ENCODE data around the gene LDLRAD2. TPM values are rescaled to one million over a fixed set of nuclear protein-coding genes. Genes with fewer than 3 reads are reported as not detected.

The LDLRAD2 gene
- total and polyA plus RNA-seq, 2 of the 8 experiments (the other 6 are each of a cell fraction or from before 2014, with no cell fraction given), result 0.48 to 0.74 TPM

DNA sequence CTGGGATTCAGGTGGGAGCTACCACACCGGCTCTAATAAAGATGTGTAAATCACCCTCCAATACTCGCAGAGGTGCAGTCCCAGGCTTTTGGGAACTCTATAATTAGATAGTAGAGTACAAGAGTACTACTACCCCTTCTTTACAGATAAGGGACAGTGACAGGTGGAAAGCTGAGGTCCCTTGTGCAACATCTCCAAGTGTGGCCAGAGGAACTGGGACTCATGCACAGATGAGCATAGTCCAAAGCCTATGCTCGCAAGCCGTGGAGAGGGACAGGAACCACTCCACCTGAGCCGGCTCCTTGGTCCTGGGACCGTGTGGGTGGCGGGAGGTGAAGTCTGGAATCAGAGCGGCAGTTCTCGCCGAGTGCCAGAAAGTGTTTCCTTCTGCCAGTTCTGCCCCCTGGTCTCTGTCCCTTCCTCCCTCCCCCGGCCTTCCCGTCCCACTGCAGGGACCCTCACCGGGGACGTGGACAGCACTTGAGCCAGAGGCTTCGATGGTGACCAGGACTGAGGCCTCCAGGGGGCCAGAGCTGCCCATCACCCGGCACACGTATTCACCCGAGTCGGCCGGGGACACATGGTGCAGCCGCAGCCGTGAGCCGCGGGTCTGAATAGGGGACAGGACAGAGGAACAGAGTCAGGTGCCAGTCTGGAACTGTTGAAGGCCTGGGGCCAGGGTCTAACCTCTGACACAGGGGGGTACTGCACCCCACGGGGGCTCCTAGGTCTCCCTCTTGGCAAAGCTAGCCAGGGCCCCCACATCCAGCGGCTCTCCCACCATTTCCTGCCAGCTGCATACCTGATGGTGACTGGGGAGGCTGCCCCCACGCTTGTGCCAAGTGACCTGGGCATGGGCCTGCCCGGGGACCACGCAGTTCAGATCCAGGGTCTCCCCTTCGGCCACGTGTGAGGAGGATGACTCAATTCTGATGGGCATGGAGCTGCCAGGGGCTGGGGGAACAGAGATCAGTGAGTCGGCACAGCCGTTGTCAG is 33.9 kb downstream of the LDLRAD2 start:
- Histone ChIP-seq H3K79me1 (ENCODE audit: low read depth, low read length) (no peaks in the 10 kb centered on the region), H3K9ac (replicated peaks in 1 of 4; ENCODE audit: extremely low read depth in 1 of 4, low read depth in 3 of 4, low read length in 3 of 4) (no peak overlapping the region), H3K27me3 (replicated peaks in 1 of 4; ENCODE audit: control insufficient read depth in 3 of 4, extremely low read depth in 1 of 4, insufficient read depth in 3 of 4, low read length in 3 of 4) (no peaks in the 10 kb centered on the region), H3K14ac (ENCODE audit: insufficient read length) (no peak overlapping the region), H3K4me1 (replicated peaks in 1 of 4; ENCODE audit: control insufficient read depth in 3 of 4, insufficient read depth in 4 of 4, low read length in 3 of 4) (no peaks in the 10 kb centered on the region), H2BK12ac (ENCODE audit: low read depth, low read length) (no peak overlapping the region), H3K18ac (ENCODE audit: extremely low read depth, low read length) (no peak overlapping the region), H2BK5ac (ENCODE audit: low read depth, low read length) (no peak overlapping the region), H3K79me2 (ENCODE audit: control insufficient read depth in 1 of 2, insufficient read depth in 2 of 2, low read length in 2 of 2) (no peaks in the 10 kb centered on the region), H3K23me2 (ENCODE audit: low read depth, low read length) (no peaks in the 10 kb centered on the region), H4K5ac (ENCODE audit: insufficient read length, low read depth, low read length) (no peak overlapping the region), H3K9me3 (ENCODE audit: insufficient read depth in 2 of 2, low read depth in 1 of 2, low read length in 1 of 2) (no peaks in the 10 kb centered on the region), H4K8ac (ENCODE audit: extremely low read depth, insufficient read depth, low read length) (no peak overlapping the region), H4K91ac (replicated peaks; ENCODE audit: insufficient read length, low read length) (no peak overlapping the region), H3K23ac (ENCODE audit: insufficient read length) (no peak overlapping the region), H3K4me2 (ENCODE audit: insufficient read depth in 1 of 2, low read depth in 2 of 2, low read length in 2 of 2) (no peak overlapping the region), H2BK120ac (replicated peaks; ENCODE audit: low read depth, low read length) (no peak overlapping the region), H3K36me3 (ENCODE audit: control insufficient read depth in 2 of 4, insufficient read depth in 4 of 4, low read length in 3 of 4) (peaks cover 14 to 64% (median 43%) of the 10 kb centered on the region in 4 experiments; a peak in 7 of 8 replicates), H2AFZ (ENCODE audit: low read length) (no peak overlapping the region), H3K4me3 (ENCODE audit: extremely low read depth in 1 of 4, insufficient read depth in 2 of 4, low read depth in 3 of 4, low read length in 4 of 4) (no peak overlapping the region), H4K20me1 (replicated peaks in 1 of 2; ENCODE audit: control insufficient read depth in 1 of 2, insufficient read depth in 2 of 2, low read length in 2 of 2) (peaks cover 0 to 9% of the 10 kb centered on the region in 2 experiments), H3K27ac (ENCODE audit: low read depth, low read length) (no peak overlapping the region), H2AK5ac (ENCODE audit: low read depth, low read length) (no peak overlapping the region), H2BK15ac (ENCODE audit: low read length) (no peak overlapping the region), H2BK20ac (ENCODE audit: low read length) (no peak overlapping the region), H3K4ac (replicated peaks; ENCODE audit: insufficient read length, low read depth, low read length) (no peak overlapping the region), H3K56ac (replicated peaks; ENCODE audit: insufficient read length, low read depth, low read length) (no peak overlapping the region)
- POLR2A ChIA-PET (ENCODE audit: partially characterized antibody), result interaction anchor here (0.8 kb wide), 1 partner anchor 37 kb away, joined by 3 read pairs; no protein-coding TSS in a partner anchor
- 90% methylated on average over 26 of the region's 33 CpGs; no CpG with 5 or more reads in 1 of the 2 experiments for WGBS, 2 experiments (ENCODE audit: extremely low coverage in 1 of 2, insufficient coverage in 1 of 2, insufficient read length in 1 of 2, insufficient replicate concordance in 2 of 2, low coverage in 1 of 2, low lambda C conversion rate in 2 of 2, missing lambda C conversion rate in 1 of 2)
- CTCF ChIA-PET (ENCODE audit: partially characterized antibody), result no interaction called here
- no peak for DNase-seq (ENCODE audit: low read depth in 1 of 2, low spot score in 2 of 2)
- no peak for TF ChIP-seq JUN (IDR thresholded peaks at IDR 0.05; ENCODE audit: low read depth, low read length)
- TF ChIP-seq SIRT6 (IDR thresholded peaks at IDR 0.05; ENCODE audit: low read length), result no peak
- FAIRE-seq, result no peak

Data from H1 (cell line).